Activated CD4-positive, CD25-positive, alpha-beta regulatory T cell treated with anti-CD3 and anti-CD28 coated beads, Interleukin-2, amount 50 U/mL, for 16 hours (primary cell): ENCODE results near the gene FLOT2.
"Not testable (repeated sequence)": the region's sequence is repeated elsewhere in the genome, so short reads cannot be mapped to it uniquely, and the experiment has no call there.

Source experiments
- DNase-seq: peaks from one replicate; pipeline ENCODE4 v3.0.0-alpha.2; 2020; ENCODE audit warnings: low read depth, low spot score

The FLOT2 gene

DNA sequence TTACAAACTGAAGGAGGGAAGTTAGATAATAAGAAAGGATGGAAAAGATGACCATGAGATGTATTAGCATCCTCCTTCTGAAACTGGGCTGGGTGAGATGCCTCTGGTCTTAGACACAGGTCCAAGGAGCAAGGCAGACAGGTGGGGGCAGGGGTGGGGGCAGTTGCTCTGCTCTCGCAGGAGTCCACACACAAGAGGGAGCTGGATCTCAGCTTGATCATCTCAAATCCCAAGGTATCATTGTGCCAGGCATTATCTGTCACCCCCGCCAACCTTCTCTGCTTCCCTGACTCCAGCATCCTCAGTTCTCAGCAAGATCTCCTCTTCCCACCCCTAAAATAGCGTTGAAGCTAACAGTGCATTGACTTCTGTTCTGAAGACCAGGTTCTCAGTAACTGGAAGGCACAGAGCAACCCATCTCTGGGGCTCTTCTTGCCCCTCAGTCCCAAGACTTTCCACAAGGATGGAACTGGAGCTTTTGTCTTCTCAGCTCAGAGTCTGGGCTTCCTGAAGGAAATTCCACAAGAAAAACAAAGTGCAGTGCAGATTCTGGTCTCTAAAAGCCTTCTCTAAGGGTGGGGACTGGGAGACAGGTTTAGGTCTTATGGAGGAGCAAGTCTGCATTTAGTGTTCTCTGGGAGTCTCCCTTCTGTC lies 1.6 kb downstream of the FLOT2 start:
- no peak for DNase-seq

DNA sequence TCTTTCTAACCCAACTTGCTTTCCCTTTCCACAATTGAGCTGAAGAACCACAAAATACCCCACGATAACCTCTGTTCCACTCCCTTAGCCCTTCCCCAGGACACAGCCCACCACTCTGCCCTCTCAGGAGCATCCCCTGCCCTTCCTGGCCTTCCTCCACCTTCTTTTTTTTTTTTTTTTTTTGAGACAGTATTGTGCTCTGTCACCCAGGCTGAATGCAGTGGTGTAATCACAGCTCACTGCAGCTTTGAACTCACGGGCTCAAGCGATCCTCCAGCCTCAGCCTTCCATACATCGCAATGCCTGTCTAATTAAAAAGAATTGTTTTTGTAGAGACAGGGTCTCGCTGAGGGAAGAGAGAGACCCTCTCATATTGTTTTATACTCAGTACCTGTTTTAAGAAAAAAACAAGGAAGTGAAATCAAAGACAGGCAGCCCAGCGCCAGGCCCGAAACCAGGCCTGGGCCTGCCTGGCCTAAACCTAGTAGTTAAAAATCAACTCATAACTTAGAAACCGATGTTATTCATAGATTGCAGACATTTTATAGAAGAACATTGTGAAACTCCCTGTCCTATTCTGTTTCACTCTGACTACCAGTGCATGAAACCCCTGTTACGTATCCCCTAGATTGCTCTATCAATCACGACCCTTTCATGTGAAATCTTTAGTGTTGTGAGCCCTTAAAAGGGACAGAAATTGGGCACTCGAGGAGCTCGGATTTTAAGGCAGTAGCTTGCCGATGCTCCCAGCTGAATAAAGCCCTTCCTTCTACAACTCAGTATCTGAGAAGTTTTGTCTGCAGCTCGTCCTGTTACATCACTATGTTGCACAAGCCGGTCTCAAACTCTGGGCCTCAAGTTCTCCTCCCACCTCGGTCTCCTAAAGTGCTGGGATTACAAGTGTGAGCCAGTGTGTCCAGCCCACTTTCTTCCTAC lies 4.0 kb downstream of the FLOT2 start:
- DNase-seq, result not testable (repeated sequence)

DNA sequence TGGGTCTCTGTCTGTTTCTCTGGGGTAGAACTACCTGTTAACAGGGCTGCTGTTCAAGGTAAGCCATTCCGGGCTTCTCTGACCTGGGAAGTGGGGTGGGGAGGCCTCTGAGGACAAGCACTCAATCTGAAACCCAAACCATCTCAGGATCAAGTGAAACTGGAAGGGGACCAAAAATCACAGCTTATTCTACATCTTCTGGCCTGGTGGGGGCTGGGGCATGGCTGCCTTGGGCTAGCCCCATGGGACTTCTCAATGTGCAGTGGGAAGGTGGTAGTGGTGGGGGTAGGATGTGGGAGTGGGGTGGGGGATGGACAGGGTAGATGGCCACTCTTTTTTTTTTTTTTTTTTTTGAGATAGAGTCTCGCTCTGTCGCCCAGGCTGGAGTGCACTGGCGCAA lies 5.5 kb downstream of the FLOT2 start:
- DNase-seq, result no peak

DNA sequence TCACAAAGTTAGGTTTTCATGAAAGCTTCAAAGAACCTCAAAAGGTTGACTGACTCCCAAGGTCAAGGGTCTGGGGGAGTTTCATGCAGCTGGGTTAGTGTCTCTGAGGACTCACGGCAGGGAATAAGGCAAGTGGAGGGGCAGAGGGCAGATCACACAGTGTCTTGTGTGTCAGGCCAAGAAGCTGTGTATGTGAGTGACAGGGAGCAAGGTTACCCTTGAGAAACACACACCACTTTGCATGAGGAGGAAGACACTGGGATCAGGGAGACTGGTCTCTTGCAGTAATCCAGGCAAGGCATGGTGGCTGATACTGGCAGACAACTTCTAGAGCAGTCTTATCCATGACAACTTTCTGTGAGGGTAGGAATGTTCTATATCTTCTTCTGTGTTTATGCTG lies 6.3 kb downstream of the FLOT2 start:
- DNase-seq, result no peak

DNA sequence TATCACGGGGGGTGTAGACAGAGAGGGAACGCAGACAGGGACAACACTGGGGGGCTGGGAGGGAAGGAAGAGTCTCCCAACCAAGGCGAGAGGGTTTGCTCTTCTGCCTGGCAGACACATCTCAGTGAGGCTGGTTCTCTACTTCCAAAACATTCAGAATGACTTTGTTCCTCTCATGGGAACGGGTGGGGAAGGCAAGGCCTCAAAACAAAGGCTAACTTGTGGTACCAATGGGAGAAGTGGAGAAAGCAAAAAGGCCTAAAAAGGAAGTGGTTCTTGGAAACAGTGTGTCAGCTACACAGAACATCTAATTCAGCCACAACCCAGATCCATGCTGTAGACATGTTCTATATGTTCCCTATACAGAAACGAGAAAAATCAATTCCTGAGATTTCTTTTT lies 7.5 kb downstream of the FLOT2 start:
- no peak for DNase-seq

DNA sequence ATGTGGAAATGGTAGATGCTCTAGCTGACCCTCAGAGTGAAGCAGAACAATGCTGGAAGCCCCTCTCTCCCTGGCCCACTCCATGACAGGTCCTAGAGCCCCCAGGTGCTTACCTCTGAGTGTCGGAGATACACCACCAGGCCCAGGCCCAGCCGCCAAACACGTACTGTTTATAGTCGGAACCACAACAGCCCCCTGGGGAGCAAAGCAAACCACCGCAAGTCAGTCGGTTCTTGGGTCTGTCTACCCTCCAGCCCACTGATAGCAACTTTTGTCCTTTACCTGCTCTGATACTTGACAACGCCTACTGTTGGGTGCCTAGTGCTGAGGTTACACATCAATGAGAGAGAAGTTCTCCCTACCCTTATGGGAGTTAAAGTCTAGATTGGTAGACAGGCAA lies 8.7 kb downstream of the FLOT2 start:
- no peak for DNase-seq

DNA sequence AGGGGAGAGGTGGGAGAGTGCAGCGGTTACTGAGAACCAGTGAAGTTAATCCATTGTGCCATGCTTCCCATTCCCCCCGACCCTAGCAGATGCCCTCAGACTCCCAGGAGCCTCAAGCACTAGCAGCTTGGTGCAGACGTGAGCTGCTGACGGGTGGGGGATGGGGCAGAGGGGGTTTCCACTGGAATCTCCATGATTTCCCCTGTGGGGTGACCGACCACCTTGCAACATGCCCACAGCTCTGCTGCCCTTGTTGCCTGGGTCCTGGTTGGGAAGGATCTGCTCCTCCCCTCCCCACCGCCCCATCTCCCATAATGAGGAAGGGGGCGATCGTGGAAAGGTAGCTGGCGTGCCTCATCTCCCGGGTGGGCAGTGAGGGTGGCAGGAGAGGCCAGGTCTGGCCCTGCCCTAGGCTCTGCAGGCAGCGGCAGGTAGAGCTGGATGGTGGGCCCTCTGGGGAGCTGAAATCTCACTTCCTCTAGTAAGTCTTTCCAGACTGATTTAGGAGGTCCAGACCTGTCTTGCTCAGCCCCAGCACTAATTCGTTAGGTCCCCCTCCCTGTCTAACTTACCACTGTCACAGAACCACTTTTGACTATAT lies 9.6 kb downstream of the FLOT2 start:
- no peak for DNase-seq

DNA sequence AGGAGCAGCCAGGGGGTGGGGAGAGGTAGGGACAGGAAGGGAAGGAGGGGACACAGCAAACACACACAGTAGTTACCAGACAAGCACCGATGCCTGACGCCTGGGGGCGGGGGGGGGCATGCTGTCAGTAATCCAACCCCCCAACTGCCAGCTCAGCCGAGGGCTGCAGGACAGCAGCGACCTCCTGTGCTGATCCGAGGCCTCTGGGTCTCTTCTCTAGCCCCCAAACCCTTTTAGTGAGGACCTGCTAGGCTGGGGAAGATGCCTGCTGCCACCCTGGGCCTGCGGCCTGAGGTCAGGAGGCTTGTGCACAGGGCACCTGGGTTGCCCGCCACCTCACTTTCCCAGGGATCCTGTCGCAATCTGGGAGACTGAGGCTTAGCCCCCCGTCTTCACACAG lies 11.6 kb downstream of the FLOT2 start:
- DNase-seq, result no peak

DNA sequence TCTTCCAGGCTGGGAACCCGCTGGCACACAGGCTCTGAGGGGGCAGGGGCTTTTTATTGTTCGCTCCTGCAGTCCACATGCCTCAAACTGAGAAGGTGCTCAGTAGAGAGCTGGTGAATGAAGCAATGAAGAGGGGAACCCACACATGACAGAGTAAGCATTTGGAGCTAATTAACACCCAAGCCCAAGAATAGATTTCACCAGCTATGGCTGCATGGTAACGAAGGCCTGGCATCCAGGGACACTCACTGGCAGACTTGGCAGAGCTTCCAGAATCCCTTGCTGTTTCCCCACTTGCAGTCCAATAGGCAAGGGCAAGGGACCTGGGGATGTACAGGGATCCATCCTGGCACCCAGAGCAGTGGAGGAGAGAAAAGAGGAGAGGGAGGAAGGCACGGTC lies 12.2 kb downstream of the FLOT2 start:
- DNase-seq, result no peak

DNA sequence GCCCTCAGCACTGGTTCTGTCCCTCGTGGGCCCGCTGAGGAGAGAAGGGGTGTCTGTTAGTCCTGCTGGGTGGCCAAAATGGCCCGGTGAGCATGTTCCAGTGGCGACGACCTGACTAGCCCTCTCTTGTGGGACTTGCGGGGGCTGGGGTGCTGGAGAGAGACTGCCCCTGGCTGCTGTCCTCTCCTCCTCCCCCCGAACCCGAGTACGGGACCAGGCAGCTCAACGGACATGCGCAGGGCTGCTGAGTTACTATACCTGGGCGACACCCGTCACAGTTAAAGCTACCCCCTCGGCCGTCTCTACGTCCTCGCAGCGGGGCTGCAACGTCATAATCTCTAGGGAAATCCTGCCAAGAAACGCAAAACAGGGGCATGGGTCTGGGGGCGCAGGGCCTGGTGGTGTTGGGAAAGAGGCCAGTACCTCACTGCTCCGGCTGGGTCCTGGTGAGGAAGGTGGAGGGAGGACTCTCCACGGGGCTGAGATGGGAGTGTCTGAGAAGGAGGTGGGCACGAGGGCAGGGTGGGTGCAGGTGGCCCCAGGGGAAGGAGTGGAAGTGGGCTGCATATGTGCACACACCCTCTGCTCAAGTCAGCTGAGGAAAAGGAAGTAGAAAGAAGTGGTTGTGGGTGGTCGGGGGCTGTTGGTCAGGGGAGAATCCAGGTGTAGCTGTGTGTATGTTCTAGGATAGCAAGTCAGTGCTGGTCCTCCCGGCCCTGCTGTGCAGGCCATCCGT lies 13.4 kb downstream of the FLOT2 start:
- no peak for DNase-seq

DNA sequence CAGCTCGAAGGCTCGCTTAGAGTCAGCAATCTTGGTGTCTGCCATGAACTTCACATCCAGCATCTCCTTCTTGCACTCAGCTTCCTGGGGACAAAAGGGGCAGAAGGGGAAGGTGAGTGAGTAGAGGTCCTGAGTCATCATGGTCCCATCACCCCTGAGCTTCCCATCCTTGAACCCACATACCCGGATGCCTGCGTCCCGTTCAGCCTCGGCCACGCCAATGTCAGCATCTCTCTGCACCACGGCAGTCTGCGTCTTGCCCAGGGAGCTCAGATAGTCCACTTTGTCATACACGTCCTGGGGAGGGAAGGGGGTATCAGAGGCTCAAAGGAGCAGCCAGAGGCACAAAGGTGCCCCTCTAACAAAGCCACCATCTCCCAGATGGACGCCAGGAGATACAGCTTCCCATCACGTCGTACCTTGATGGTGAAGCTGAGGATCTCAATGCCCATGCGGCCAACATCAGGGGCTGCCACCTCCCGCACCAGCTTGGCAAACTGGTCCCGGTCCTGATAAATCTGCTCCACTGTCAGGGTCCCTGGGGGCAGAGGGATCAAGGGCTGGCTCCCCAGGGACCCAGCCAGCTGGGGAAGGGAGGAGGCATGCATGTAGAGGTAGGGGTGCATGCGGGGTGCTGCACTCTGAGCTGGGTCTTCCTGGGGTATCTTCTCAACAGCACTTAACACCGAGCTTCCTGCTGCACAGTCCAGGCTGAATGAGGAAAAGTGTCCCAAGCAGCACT lies 15.2 kb downstream of the FLOT2 start:
- DNase-seq, result no peak

DNA sequence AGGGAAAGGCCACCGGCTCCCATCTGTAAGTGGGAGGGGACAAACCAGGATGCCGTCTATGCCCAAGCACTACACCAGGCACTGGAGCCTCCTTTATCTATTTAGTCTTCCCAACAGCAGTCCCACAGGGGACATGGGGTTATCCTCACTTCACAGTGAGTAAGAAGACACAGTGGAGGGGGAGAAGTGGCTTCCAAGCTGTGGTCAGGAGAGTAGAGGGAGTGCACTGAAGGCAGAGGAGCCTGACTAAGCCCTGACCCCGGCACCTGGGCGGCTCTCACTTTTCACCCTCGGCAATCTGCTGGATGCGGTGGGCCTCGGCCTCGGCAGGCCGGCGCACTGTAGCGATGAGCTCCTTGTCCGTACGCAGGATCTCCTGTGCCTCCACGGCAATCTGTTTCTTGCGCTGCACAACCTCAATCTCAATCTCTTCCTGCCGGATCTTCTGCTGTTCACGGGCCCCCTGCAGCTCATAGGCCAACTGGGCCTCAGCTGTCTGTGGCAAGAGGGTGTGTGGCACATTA lies 15.9 kb downstream of the FLOT2 start:
- no peak for DNase-seq

DNA sequence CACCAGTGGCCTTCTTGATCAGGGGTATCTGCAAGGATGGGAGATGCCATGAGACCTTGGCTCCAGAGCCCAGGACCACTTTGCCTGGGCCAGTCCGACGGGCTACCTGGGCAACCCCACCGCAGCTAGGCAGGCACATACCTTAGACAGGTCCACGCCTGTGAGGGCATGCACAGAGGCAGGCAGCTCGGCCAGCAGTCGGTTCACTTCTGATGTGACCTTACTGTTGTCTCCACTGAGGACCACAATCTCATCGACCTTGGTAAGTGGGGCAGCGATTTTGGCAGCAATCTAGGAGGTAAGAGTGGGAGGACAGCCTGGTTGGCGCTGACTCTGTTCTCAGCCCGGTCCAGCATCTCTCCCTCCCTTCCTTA lies 17.0 kb downstream of the FLOT2 start:
- DNase-seq, result no peak

DNA sequence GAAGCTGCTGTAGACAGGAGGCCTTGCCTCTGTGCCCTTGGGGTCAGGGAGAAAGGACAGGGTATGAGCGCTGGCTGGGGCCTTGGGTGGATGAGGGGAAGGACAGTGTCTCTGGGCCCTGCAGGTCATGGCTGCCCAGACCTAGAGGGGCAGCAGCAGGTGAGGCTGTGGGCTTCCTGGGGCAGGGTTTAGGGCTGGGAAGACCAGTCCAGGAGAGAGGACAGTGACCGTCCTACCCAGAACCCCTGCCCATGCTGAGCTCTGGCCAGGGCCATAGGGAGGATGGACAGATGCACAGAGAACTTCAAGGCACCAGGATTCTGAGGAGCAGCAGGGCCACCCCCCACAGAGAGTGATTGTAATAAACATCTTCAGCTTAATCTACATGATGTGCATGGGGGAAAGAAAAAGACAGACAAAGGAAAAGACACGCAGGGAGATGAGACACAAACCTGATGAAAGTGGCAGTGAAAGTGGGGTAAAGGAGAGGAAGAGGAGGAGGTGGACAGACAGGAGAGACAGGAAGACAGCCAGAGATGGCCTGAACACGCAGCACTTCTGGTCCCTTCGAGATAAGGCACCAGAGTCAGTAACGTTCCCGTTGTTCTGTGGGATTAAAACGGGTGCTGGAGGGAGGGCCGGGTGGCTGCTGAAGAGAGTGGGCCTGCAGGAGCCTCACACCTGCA lies 17.5 kb downstream of the FLOT2 start:
- DNase-seq, result no peak

DNA sequence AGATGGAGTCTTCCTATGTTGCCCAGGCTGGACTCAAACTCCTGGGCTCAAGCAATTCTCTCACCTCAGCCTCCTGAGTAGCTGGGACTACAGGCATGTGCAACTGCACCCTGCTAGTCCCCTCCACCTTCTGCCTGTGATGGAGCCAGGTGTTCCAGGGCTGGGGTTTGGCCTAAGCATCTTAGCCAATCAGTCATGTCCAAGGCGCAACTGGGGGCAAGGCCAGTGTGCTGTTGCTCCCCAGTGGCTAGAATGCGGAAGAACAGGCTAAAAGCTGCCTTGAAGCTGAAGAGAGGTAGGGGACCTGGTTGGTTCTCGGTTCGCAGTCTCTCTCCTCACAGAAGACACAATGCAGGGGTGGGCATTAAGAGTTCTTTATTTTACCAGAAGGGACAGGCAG lies 18.6 kb downstream of the FLOT2 start:
- no peak for DNase-seq

DNA sequence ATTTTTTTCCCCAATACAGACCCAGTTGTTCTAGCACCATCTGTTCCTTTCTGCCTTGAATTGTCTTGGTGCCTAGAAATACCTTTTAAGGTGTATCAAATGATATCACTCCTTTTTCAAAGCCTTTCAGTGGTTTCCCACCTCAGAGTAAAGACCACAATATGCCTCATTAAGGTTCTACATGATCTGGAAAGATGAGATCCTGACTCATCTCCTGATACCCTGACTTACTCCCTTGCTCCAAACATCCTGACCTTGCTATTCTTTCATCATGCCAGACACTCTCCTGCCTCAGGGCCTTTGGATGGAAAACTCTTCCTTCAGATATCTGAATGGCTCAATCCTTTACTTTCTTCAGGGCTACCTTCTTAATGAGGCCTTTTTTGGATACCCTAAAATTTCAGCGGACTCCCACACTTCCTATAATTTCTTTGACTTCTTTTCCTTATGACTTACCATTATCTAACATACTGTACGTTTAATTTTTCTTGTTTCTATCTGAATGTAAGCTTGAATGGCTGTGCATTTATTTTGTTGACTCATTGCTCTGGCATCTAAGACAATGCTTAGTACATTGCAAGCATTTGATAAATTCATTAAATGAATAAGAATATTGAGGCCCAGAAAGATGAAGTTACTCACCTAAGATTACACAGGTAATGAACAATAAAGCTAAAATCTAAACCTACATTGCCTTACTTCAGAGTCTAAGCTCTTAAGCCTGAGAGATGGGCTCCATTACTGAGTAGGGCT lies 19.2 kb downstream of the FLOT2 start:
- DNase-seq, result no peak

DNA sequence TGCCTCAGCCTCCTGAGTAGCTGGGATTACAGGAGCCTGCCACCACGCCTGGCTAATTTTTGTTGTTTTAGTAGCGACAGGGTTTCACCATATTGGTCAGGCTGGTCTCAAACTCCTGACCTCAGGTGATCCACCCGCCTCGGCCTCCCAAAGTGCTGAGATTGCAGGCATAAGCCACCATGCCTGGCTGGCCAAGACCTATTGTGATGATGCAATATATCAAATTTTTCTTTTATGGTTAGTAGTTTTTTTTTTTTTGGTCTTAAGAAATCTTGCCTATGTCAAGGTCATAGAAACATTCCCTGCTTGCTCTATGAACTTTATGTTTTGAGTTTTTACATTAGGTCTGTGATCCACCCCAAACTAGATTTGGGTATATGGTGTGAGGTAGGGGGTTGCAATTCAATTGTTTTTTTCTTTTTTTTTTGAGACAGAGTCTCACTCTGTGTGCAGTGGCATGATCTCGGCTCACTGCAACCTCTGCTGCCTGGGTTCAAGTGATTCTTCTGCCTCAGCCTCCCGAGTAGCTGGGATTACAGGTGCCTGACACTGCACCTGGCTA lies 20.3 kb downstream of the FLOT2 start:
- not testable (repeated sequence) for DNase-seq

DNA sequence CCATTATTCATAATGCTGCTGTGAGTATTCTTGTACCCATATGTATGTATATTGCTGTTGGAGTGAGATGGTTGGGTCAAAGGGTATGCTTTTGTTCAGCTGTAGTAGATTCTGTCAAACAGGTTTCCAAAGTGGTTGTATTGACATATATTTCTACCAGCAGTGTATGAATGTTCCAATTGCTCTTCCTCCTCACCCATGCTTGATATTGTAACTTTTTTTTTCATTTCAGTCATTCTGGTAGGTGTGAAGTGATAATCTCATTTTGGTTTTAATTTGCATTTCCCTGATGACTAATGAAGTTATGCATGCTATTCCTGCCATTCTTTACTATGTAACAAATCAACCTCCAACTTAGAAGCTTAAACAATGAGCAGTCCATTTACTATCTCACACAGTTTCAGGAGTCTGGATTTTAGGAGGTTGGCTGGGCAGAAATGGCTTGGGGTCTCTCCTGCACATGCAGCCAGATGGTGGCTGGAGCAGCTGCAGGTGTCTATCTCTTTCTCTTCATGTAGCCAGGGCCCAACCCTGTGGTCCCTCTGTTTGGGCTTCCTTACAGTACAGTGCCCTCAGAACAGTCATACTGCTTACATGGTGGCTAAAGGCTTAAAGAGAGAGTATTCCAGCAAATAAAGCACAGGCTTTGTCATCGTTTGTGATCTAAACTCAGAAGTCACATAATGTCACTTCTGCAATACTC lies 21.5 kb downstream of the FLOT2 start:
- no peak for DNase-seq

DNA sequence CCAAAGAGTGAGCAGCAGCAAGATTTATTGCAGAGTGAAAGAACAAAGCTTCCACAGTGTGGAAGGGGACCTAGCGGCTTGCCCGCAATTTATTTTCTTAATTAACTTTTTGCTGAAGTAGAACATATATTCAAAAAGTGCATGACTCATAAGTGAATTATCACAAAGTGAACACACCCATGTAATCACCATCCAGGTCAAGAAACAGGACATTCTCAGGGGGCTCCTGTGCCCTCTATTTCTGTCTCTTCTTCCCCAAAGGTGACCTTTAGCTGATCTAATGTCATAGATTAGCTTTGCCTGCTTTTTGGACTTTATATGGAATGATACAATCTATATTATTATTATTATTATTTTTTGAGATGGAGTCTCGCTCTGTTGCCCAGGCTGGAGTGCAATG lies 22.8 kb downstream of the FLOT2 start:
- DNase-seq, result no peak
